HEK293 (cell line): ENCODE data around the gene FRMPD2.
"Not testable (repeated sequence)": the region's sequence is repeated elsewhere in the genome, so short reads cannot be mapped to it uniquely, and the experiment has no call there.

Experiments used
- CTCF ChIP-seq: fragments of 450-650 bp; formaldehyde crosslinking; IDR thresholded peaks from 2 replicates; pipeline ENCODE4 v1.5.1; 2016; ENCODE audit warnings: missing biosample characterization, missing genetic modification characterization
- ELK4 ChIP-seq: IDR thresholded peaks from 2 replicates; pipeline ENCODE4 v1.6.1; 2011; ENCODE audit warnings: mild to moderate bottlenecking, low read depth, low read length, borderline replicate concordance
- KLF1 ChIP-seq: fragments of 450-650 bp; formaldehyde crosslinking; IDR thresholded peaks from 2 replicates; pipeline ENCODE4 v1.5.1; 2016; ENCODE audit warnings: missing biosample characterization, missing genetic modification characterization
- SP2 ChIP-seq: fragments of 450-650 bp; formaldehyde crosslinking; IDR thresholded peaks from 2 replicates; pipeline ENCODE4 v1.5.1; 2016; ENCODE audit warnings: missing biosample characterization, missing genetic modification characterization
- ZBTB1 ChIP-seq: fragments of 450-650 bp; formaldehyde crosslinking; IDR thresholded peaks from 2 replicates; pipeline ENCODE4 v1.5.1; 2016; ENCODE audit warnings: missing biosample characterization, missing genetic modification characterization
- ZBTB8A ChIP-seq: fragments of 450-650 bp; formaldehyde crosslinking; IDR thresholded peaks from 2 replicates; pipeline ENCODE4 v1.5.1; 2016; ENCODE audit warnings: missing biosample characterization, missing genetic modification characterization
- ZFP37 ChIP-seq: fragments of 450-650 bp; formaldehyde crosslinking; IDR thresholded peaks from 2 replicates; pipeline ENCODE4 v1.5.1; 2016; ENCODE audit warnings: missing biosample characterization, missing genetic modification characterization
- ZNF292 ChIP-seq: fragments of 450-650 bp; formaldehyde crosslinking; IDR thresholded peaks from 2 replicates; pipeline ENCODE4 v1.5.1; 2016; ENCODE audit warnings: low read depth, missing biosample characterization, missing genetic modification characterization, borderline replicate concordance
- ZNF530 ChIP-seq: fragments of 450-650 bp; formaldehyde crosslinking; IDR thresholded peaks from 2 replicates; pipeline ENCODE4 v1.5.1; 2016; ENCODE audit warnings: low read depth, missing biosample characterization, missing genetic modification characterization
- ZNF660 ChIP-seq: fragments of 450-650 bp; IDR thresholded peaks from 2 replicates; pipeline ENCODE4 v1.5.1; 2018; ENCODE audit warnings: missing biosample characterization, mild to moderate bottlenecking, missing genetic modification characterization
- ZNF707 ChIP-seq: fragments of 450-650 bp; formaldehyde crosslinking; IDR thresholded peaks from 2 replicates; pipeline ENCODE4 v1.5.1; 2016; ENCODE audit warnings: missing biosample characterization, missing genetic modification characterization
- TF ChIP-seq, protein P1 (sequence below): fragments of 450-650 bp; formaldehyde crosslinking; IDR thresholded peaks from 2 replicates; pipeline ENCODE4 v1.5.1; 2017; ENCODE audit warnings: missing biosample characterization, missing genetic modification characterization
- TF ChIP-seq, protein P2 (sequence below): fragments of 450-650 bp; formaldehyde crosslinking; IDR thresholded peaks from 2 replicates; pipeline ENCODE4 v1.5.1; 2016; ENCODE audit warnings: missing biosample characterization, missing genetic modification characterization
- TF ChIP-seq, protein P3 (sequence below): fragments of 450-650 bp; formaldehyde crosslinking; IDR thresholded peaks from 2 replicates; pipeline ENCODE4 v1.5.1; 2016; ENCODE audit warnings: missing biosample characterization, missing genetic modification characterization, low read depth

DNA sequence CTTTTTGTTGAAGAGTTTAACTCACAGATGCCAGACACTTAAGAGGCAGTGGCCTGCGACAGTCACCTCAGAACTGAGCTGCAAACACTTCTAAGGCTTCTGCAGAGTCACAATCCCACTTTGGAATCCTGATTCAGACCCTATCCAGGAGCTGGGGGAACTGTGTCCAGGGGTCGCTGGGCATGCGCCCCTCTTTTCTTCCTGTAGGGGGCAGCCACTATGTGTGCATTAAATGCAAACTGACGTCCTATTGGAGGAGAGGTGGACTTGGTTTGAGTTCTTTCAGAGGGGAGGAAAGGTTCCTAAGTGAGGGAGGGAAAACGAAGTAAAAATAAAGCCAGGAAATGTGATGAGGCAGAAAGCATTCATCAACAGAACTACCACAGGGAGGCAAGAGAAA lies 113.8 kb downstream of the FRMPD2 start:
- TF ChIP-seq, protein P1, sequence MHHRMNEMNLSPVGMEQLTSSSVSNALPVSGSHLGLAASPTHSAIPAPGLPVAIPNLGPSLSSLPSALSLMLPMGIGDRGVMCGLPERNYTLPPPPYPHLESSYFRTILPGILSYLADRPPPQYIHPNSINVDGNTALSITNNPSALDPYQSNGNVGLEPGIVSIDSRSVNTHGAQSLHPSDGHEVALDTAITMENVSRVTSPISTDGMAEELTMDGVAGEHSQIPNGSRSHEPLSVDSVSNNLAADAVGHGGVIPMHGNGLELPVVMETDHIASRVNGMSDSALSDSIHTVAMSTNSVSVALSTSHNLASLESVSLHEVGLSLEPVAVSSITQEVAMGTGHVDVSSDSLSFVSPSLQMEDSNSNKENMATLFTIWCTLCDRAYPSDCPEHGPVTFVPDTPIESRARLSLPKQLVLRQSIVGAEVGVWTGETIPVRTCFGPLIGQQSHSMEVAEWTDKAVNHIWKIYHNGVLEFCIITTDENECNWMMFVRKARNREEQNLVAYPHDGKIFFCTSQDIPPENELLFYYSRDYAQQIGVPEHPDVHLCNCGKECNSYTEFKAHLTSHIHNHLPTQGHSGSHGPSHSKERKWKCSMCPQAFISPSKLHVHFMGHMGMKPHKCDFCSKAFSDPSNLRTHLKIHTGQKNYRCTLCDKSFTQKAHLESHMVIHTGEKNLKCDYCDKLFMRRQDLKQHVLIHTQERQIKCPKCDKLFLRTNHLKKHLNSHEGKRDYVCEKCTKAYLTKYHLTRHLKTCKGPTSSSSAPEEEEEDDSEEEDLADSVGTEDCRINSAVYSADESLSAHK (tag by site-specific recombination) = not testable (repeated sequence)
- TF ChIP-seq ZFP37 (tag by site-specific recombination); ZBTB8A (tag by site-specific recombination); ELK4; ZNF292 (tag by site-specific recombination); ZNF530; KLF1 (tag by site-specific recombination); ZBTB1 (tag by site-specific recombination); ZNF707; CTCF (tag by site-specific recombination); SP2; ZNF660 (tag by site-specific recombination): not testable (repeated sequence)
- TF ChIP-seq, protein P2, sequence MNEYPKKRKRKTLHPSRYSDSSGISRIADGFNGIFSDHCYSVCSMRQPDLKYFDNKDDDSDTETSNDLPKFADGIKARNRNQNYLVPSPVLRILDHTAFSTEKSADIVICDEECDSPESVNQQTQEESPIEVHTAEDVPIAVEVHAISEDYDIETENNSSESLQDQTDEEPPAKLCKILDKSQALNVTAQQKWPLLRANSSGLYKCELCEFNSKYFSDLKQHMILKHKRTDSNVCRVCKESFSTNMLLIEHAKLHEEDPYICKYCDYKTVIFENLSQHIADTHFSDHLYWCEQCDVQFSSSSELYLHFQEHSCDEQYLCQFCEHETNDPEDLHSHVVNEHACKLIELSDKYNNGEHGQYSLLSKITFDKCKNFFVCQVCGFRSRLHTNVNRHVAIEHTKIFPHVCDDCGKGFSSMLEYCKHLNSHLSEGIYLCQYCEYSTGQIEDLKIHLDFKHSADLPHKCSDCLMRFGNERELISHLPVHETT (tag by site-specific recombination) = not testable (repeated sequence)
- TF ChIP-seq, protein P3, sequence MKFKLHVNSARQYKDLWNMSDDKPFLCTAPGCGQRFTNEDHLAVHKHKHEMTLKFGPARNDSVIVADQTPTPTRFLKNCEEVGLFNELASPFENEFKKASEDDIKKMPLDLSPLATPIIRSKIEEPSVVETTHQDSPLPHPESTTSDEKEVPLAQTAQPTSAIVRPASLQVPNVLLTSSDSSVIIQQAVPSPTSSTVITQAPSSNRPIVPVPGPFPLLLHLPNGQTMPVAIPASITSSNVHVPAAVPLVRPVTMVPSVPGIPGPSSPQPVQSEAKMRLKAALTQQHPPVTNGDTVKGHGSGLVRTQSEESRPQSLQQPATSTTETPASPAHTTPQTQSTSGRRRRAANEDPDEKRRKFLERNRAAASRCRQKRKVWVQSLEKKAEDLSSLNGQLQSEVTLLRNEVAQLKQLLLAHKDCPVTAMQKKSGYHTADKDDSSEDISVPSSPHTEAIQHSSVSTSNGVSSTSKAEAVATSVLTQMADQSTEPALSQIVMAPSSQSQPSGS (tag by site-specific recombination) = not testable (repeated sequence)
